HuH-7 (cell line): ENCODE data around the gene VASN.

Source experiments
- DNase-seq: peaks from one replicate; pipeline ENCODE4 v3.0.0; 2011; ENCODE audit warnings: low spot score

The VASN gene

DNA sequence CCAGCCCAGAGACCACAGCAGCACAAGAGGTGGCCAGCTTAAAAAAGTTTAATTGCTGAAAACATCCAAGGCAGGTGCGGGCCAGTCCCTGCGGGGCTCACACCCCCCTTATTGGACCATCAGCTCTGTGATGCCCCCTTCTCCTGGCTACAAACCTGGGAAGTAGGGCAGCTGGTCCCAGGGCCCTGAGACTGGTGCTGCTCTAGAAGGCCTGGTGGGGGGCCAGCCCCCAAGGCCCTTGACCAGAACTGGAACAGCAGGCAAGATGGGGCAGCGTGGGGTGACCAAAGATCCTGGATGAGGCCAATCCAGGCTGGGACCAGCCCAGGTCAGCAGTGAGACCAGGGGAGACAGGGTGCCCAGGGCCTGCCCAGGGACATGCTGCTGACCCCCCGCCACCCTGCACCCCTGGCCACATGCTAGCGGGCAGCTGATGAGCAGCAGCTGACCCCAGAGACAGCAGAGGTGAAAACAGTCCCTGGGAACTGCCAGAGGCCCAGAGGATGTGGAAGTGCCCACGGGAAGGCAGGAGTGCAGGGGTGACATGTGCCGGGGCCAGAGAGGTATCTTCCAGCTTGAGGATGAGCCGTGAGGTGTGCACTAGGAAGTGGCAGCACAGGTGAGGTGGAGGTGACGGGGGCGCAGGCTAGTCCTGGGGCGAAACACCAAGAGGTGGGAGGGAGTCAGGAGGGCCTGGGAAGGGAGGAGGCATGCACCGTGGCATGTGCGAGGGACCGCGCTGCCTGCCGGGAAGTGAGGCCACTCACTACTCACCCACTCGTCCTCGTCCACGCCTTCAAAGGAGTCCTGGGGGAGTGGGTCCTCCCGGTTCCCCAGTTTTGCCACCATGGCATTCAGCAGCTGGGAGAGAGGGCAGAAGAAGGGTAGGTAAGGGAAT, 16.9 kb upstream of the VASN start:
- DNase-seq = no peak

- DNase-seq = no peak
These were observed 14.8 kb upstream of the VASN start for GRCh38 chr16:4356820-4357219.

DNA sequence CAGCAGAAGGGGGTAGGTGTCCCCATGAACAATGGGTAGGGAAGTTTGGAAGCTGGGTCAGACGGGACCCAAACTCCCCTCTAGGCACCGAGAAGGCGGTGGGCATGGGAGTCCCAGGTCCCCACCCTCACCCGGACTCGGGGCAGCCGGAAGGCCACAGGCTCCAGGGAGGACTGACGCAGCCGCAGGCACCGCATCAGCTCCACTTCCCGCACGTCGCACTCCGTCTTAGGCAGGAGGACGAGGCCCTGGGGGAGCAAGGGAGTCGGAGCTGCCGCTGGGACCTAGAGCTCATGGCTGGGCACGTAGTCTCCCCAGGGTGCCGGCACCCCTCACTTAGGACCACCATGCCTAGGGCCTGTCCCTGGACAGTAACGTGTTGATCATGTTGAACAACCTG, 13.4 kb upstream of the VASN start:
- no peak for DNase-seq

DNA sequence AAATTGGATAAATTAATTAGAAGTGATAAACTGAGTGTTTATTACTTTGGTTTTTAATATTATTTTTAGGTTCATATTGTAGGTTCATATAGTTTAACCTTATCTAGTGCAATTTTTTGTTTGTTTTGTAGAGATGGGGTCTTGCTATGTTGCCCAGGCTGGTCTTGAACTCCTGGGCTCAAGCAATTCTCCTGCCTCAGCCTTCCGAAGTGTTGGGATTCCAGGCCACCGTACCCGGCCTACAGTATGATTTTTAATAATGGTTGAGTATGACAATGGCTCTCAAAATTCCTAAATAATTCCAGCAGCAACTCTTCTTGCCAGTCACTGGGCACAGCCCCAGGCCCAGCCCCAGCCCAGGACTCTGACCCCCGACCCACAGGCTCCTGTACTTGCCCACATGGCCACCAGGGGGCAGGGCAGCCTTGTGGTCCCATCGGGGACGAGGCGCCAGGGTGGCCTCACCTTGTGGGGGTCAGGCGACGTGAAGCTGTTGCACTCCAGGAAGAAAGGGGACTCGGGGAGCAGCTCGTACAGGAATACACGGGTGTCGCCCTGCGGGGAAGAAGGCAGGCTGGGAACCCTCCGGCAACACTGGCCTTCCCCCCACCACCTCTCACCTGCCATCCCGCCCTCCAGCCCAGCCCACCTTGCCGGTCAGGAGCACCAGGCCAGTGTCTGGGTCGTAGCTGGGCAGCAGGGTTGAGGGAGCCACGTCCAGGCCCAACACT, 12.7 kb upstream of the VASN start:
- DNase-seq = peak; percentile 82

DNA sequence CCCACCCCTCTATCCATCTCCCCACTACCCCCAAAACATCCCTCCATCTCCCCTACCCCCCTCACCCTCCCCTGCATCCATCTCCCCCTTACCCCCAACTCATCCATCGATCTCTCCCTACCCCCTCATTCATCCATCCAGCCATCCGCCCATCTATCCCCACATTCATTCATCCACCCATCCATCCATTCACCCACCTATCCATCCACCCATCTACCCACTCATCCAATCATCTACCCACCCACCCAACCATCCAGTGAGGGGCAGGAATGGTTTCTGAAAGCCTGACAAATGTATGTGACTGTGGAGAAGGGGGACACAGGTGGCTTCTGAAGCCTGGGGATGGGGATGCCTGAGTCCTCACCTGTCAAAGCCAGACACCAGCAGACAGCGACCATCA, 11.7 kb upstream of the VASN start:
- DNase-seq = no peak

GRCh38 chr16:4360538-4361021, 11.1 kb upstream of the VASN start:
- peak; percentile 75 for DNase-seq

DNA sequence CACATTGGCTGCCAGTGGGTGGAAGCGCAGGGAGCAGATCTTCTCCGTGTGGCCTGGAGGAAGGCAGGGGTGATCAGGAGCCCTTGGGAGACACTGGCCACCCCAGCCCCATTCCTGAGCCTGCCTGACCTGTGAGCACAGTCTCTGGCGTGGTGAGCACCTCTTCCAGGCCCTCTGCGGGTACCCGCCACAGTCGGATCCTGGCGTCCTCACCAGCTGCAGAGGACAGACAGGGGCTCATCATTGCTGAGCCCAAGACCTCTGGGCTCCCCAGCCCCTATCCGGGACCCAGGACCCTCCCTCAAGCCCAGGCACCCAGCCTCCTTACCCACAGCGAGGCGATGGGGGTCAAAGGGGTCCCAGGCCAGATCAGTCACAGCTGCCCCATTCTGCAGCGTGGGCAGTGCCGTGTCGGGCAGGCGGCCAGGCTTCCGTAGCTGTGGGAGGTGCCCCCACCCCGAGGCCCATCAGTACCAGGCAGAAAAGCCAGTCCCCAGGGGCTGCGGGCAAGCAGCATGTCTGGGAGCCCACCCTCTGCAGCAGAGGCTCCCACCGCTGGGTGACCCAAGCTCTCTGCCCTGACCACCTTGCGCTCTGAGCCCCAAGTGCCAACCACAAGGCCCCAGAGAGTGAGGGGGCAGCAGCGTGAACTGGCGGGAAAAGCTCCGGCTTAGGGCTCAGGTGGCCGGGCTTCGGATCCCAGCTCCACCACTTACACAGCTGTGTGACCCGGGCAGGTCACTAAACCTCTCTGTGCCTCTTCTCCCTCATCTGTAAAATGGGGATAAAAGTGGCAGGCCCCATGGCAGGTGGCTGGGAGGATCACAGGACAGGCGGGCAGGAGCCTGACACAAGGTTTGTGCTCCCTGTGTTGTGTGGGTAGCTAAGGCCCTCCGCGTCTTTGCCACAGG, 10.4 kb upstream of the VASN start:
- DNase-seq = no peak

DNA sequence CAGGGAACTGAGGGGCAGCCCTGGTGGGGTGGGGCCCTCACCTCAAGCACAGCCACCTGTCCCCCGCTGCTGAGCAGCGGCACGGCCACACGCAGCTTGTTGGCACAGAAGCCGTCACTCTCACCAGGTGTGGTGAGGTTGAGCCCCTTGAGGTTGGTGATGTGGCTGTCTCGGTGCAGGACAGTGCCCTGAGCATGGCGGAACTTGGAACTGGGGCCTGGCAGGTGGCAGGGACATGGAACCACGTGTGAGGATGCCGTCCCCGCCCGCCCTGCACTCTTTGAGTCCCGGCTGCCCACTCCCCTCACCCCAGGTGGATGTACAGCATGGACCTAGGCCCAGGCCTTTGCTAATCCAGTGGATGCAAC, 9.7 kb upstream of the VASN start:
- DNase-seq = no peak

DNA sequence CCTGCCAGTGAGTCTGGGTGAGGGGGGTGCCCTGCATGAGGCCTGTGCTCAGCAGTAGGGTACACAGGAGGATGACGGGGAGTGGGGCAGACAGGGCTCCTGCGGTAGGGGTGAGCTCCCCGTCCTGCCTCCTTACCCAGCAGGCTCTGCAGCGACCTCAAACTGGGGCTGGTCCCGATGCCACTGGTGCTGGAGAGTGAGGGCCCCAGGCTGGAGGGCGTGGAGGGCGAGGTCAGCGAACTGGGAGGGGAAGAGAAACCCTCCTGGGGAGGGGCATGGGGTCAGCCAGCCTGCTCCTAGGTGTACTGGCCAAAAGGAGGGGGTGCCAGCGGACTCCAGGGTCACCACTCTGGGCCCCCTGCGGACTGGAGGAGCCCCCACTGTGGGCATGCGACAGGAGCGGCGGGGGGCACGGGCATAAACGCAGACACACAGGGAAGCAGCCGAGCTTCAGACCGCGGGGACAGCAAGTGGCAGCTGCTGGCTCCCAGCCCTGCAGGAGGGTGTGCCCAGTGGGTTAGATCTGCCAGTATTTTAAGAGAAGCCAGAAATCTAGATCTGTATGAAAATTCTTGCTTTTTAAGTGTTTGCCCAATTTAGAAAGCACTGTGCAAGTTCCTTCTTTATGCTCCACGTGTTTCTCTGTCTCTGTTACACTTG, 9.0 kb upstream of the VASN start:
- no peak for DNase-seq

GRCh38 chr16:4364196-4365013, 7.2 kb upstream of the VASN start:
- no peak for DNase-seq

DNA sequence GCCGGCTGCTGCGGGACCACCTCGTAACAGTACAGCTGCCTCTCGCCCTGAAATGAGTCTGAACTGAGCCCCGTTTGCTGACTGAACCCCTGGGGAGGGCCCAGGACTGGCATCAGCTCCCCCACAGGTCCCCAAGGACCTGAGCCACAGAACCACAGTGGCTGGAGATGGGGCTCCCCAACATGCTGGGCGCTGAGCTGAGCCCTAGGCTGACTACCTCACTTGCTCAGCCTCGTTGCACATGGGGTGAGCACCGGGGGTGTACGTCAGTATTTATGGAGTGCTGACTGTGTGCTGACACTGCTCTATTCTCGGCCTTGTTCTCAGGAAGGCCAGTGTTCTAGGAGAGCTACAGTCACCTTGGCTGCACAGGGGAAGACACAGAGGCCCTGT, 6.6 kb upstream of the VASN start:
- no peak for DNase-seq

DNA sequence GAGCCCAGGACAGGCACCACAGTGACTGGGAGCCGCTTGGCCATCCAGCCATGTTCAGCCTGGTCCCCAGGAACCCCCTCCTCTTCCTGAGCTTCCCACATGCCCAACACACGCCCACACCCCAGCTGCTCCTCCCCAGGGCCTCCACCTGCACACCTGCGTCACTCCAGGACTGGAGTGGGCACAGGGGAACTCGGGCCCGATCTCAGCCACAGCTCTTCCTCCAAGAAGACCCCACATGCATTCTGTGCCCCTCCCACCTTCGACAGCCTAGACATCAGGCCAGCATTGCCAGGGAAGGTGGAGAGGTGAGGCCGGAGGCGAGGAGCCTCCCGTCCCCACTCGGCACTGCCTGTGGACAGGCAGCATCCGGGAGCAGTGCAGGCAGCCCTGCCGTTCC, 6.0 kb upstream of the VASN start:
- no peak for DNase-seq

- no peak for DNase-seq
These were observed 5.6 kb upstream of the VASN start for GRCh38 chr16:4366016-4366415.

GRCh38 chr16:4367393-4367856, 4.2 kb upstream of the VASN start:
- no peak for DNase-seq

GRCh38 chr16:4369007-4369733, 2.5 kb upstream of the VASN start:
- DNase-seq = no peak

GRCh38 chr16:4370151-4370550, 1.5 kb upstream of the VASN start:
- DNase-seq = no peak

GRCh38 chr16:4370570-4371356, 885 bp upstream of the VASN start:
- DNase-seq = no peak

DNA sequence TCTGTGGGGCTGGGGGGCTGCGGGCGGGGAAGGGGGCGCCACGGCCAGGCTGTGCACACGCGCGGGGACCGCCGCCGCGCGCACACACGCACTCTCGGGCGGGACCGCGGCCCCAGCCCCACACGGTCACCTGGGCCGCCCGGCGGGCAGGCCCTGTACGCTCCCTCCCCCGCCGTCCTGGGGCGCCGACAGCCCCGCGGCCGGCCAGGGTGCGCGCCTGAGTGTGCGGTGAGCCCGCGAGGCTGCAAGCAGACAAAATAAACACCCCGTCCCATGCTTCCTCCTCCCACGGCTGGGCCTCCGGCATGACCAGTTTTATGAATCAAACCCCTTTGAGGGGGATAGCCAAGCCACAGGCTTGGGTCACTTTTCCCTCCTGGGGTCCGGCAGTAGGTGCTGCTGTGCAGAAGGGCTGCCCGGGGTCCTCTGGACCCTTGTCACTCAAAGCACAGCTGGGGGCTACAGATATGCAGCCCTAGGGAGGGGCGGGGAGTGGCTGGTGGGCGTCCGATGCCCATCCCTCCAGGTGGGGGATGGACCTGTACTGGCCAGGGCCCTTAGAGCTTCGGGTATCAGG, 441 bp downstream of the VASN start:
- no peak for DNase-seq
